Stimulated activated naive CD4-positive, alpha-beta T cell (primary cell): ENCODE results near the gene ZBTB20.
A peak's percentile ranks its signal among the peaks of the same experiment; 100 is the strongest.

Experiments used
- DNase-seq, 6 experiments: peaks; one replicate each; lab custom pipeline; 2025; lab: John Stamatoyannopoulos, UW

ZBTB20 gene

DNA sequence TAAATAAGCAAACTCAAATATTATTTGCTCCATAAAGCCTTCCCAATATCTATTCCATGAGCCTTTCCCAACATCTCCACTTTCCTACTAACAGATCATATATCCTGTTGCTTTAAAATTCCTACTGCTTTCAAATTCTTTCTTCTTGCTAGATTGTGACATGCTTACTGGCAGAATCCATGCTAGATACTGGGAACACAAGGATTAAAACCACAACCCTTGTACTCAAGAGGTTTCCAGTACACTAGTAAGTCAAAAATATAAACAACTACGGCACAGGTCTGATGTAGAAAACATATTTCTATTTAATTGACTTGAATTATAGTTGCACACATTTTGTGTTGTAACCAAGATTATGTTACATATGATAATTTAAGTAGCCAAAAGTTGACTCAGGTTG, 275.0 kb downstream of the ZBTB20 start:
- no peak for DNase-seq

DNA sequence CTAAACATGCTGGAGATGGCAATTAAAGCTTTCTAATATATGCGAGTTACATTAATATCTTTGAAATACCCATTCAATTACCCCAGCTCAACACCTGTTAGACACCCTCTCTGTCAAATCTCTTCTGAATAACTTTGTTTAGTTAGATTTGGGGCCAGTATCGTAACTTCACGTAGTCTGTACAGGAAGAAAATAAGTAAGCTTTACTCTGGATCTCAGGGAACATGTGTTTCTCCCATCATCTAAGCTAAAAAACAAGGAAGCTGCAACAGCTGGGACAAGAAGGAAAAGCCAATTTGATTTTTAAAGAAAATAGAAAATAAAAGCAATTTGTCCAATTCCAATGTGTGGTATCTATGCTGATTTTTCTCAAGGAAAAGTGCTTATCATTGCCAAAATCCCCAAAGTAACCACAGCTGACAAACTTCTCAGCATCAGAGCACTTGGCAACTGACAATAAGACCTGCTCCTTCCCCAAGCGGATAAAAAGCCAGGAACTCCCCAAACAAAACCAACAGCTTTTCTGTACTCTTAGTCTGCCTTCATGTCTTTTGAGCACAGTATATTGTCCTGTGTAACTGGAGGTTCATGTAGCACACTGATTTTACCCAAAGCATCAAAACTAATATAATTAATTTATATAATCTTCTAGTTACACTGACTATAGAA, 279.1 kb downstream of the ZBTB20 start:
- no peak for DNase-seq

DNA sequence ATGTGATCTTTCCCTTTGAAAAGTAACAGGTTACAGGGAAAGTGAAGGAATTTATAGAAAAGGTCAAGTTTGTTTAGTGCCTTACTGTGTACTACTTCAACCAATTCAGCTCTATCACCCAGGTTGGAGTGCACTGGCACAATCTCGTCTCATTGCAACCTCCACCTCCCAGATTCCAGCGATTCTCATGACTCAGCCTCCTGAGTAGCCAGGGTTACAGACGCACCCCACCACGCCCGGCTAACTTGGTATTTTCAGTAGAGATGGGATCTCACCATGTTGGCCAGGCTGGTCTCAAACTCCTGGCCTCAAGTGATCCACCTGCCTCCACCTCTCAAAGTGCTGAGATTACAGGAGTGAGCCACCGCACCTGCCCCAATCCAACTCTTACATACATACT, 279.7 kb downstream of the ZBTB20 start:
- no peak for DNase-seq

DNA sequence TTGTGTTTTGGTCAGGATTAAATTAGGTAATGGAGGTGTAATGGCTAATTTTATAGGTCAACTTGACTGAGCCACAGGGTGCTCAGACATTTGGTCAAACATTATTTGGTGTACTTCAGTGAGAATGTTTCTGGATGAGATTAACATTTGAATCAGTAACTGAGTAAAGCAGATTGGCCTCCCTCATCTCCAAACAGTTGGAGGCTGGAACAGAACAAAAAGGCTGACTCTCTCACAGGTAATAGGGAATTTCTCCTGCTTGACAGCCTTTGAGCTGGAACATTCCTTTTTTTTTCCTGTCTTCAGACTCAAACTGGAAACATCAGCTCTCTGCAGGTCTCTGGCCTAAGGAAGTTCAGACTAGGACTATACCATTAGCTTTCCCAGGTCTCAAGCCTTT, 280.7 kb downstream of the ZBTB20 start:
- DNase-seq, result no peak

DNA sequence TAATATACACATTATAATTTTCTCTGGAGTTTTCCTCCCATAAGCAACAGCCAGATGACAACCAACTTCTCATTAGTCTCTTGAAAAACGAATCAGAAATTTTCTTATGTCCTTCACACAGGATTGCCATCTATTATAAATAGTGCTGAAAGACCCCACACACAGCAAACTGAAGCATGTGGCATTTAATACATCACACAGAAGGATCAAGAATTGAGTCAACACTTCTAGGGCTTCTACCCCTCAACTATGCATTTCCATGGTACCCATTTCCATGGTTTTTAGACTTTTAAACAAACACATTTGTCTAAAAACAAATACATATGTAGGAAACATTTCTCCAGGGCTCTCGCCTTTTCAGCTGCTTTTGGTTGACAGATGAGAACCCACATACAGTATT, 282.1 kb downstream of the ZBTB20 start:
- no peak for DNase-seq

DNA sequence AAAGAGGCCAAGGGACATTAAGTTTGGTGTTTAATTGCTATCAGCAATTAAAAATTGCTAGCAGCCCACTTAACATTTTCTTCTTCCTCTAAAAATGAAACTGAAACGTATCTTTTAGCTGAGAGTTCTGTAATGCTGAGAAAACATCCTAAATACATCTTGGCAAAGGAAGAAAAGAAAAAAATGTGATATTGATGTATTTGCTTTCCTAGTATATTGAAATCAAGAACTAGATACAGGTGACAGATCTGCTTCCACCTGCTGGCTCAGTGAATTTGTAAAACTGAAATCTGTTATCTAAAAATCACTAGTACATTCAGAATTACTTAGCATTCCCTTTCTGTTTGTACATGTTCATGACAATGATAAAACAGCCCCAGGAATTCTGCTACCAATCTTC, 283.2 kb downstream of the ZBTB20 start:
- DNase-seq, result peak in 2 of 6 experiments; percentile 2 to 5

DNA sequence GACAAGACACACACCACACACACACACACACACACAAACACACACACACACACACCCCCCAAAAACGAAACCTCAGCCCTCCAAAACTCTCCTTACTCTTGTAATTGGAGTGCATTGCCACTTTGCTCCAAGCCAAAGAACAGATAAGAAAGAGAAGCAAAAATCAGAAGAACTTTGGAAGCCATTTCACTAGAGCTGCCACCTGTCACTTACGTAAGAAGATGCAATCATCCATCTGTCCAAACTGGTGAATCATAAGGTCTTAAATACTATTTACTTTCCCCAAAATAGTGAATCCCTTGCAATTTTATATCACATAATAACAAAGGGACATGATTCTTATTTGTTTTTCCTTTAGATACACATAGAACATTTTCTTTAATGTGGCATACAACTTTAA, 285.4 kb downstream of the ZBTB20 start:
- no peak for DNase-seq

DNA sequence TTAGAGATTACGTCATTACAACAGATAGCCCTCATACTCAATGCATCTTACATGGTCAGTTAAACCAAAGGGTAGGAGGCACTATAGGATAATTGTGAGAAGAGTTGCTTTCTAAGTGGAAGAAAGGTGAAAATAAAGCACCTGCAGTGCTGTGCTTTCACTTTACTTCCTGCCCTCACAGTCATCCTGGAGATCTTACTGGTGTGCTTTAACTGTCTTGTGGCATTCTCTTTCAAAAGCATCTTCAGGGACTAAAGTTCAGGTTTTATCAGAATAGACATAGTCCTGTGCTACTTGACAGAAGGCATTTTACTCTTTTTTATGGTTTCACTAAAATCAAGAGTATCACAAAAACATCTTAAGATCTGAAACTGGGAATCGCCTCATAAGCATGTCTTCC, 286.6 kb downstream of the ZBTB20 start:
- DNase-seq, result no peak

DNA sequence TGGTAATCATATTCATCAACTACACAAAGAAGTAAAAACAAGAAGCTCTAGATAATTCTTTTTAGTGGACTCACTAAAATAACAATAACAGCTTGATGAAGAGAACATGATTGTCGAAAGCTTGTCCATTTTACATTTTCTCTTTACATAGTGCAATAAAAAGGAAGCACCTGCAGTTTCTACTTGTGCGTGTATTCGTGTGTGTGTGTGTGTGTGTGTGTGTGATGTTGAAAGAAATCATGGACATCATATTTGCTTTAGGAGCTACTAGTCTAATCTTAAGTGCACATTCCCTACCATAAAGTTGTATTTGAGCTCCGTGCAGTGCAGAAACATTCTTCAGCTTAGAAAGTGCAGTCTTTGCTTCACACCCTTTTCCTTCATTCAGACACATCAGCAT, 288.8 kb downstream of the ZBTB20 start:
- DNase-seq, result no peak

DNA sequence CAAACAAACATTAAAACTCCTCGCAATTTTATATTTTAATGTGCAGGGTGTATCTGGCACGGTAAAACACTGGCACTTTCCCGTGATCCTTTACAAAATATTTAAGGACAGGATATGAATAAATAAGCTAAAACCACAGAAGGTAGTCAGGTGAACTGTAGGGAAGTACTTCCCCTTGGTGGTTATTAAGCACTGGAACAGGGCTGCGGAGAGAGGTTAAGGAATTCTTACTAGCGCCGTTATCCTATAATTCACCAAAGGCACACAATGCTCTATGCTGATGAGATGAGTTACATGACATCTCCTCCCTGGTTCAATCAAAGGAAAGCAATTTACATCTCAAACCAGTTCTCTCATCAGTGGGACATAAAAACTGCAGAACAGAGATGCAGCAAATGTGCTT, 289.8 kb downstream of the ZBTB20 start:
- no peak for DNase-seq

DNA sequence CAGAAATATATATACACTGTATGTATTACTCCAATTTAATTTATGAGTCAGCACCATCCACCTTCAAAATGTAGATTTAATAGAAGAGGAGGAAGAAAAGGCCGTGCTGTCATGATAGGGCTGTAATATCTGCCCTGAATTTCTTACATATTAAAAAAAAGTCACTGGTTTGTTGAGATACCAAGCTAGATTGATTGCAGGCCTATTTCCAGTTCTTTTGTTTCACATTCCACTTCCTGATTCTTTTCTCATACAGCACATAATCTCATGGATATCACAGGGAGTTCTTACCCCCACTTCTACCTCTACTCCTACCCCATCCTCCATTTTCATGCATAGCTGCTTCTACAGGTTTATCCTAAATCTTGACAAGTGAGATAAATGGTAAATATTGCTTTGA, 290.3 kb downstream of the ZBTB20 start:
- DNase-seq, result no peak

DNA sequence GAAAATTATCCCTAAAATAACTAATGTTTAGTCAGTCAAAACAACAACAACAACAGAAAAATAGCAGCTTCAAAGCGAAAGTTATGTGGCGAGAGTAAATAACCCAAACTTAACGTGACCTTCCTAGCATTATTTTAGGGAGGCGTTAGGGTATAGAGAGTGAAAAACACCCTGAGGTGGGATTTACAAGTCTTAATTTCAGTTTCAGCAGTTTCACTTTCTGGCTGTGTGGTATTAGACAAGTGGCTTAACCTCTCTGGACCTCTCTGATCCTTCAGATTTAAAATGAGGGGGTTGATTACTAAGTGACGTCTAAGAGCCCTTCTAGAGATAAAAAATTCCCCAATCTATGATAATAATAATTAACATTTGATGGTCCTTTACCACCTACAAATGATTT, 291.2 kb downstream of the ZBTB20 start:
- no peak for DNase-seq

DNA sequence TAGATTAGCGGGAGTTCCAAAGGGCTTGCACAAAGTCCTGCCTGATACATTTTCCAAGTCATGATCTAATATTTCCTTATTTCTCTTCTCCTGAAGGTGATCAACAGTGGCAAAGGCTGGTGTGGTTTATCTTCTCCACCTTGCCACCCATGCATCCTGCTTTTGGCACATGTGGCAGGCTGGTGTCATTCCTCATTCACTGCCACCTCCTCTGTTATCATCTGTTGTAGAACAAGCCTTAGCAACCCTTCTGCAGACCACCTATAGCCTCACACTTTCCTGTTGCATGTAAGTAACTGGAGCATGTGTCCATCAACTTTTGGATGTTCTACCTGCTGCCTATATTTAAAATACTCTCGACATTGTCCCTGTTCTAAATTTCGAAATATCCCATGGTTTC, 294.1 kb downstream of the ZBTB20 start:
- DNase-seq, result no peak

DNA sequence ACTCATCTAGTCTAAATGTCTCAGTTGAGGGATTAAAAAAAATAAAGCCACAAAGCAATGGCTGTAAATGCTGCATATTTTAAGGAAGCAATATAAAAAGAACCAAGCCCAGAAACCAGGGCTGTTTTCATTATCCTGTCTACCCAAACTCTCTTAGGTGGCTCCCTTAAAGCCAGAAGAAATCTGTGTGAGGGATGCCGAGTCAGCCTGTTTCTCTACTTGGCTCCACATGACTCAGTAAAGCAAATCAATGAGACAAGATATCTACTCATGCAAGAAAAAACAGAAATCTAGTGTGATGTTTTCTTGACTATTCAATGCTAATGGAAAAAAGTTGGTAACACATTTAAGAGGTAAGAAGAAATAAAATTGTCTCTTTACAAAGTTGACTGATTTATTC, 296.2 kb downstream of the ZBTB20 start:
- DNase-seq, result no peak

DNA sequence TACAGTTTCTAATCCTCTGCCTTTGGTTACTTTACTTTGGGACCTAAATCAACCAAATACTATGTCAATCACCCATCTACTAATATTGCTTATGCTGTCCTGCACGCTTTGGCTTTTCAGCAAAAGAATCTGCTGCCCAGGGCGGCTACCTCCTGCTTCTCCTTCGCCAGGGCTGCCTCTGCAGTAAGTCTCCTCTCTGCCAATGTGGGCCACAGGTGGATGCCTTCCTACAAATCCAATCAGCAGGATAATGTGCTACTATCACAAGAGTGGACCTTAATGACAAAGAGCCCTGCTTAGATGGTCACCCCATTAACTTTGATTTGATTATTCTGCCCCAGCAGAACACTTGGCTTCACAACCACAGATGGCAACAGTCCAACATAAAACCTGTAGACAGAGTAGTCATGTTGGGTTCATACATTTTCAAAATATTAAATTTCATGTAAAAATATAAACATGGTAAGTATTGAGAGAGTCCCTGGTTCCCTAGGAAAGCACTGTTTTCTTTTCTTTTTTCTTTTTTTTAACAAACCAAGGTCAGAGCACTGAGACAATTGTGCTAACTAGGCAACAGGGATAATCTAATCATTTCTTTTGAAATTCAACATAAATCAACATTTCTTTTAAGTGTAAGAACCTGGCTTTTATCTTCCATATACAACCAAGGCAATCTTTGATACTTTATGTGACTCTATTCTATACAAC, 298.3 kb downstream of the ZBTB20 start:
- DNase-seq, result no peak

DNA sequence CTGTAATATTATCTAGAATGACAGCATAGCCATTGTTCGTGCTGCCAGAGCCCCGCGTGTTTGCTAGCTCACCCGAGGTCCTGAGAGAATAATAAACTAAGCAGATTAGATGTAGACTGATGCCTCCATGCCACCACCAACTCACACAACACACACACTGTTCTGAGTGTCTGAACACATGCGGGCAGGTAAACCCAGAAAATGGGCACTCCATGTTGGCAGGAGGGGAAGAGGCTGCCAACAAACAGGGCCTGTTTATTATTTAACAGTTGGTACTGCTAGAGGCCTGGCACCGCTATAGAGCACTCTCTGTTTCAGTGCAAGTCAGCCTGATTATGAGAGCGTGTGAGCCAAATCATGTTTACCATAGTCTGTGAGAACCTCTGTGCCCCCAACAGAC, 299.0 kb downstream of the ZBTB20 start:
- DNase-seq, result no peak

DNA sequence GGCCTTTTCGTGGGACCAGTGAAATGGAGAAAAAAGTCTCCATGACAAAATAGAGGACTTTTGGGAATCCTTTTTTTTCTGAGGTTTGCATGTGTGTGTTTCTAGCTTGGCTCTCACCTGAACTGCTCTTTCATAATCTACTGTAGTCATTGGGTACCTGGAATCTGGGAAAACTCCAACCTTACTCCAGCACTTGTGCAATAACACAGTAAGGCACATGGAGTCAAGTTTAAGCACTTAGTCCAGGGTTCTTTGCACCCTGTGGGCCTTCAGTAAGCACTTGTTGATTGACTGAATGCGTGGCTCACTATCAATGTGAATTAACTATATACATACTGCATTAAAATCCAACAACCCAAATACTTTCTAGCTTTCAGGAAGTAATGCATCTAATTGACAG, 299.5 kb downstream of the ZBTB20 start:
- no peak for DNase-seq

DNA sequence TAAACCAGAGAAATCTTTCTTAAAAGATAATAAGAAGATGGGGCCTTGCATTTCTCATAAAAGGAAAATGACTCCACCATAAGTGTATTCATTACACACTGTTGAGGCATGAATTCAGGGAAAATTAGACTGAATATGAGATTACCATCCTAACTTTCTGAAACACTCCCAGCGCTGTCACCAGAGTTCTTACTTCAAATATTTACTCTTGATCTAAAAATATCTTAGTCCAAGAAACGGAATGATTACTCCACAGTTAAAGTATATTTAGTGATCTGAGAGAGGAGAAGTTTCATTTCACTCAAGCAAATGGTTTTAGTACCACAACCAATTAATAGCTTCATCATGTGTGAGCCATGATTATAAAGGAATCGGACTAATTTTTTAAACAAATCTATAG, 300.3 kb downstream of the ZBTB20 start:
- no peak for DNase-seq

DNA sequence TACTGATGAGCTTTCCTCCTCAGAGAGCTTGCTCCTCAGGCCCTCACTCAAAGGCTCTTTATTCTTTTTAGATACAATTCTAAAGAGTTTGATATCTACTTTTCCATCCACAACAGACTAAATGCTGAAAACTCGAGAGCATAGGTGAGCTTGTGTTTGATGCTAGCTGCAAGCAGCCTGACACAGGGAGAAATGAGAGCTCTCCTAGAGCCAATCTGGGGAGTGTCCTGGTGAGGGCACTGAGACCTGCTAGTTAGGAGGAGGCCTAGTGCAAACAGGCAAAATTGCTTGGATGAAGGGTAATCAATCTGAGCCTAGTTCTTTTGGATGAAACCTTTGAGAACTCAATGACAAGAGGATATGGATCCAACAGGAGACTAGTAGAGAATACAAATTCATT, 300.8 kb downstream of the ZBTB20 start:
- DNase-seq, result no peak

DNA sequence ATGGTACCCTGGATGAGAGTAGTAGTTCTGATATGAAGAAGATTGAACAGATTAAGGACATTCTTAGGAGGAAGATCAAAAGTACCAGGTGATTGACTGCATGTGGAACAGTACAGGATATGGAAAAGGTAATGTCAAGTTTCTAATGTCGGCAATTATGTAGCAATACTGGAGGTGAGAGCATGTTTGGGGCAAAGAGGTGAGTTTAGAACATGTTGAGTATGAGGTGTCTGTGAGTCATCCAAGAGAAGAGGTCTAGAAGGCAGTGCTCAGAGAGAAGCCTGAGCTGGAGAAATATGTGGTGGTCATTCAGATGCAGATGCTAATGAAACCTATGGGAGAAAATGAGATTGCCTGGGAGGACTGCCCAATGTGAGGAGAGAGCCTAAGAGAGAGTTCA, 305.6 kb downstream of the ZBTB20 start:
- no peak for DNase-seq

DNA sequence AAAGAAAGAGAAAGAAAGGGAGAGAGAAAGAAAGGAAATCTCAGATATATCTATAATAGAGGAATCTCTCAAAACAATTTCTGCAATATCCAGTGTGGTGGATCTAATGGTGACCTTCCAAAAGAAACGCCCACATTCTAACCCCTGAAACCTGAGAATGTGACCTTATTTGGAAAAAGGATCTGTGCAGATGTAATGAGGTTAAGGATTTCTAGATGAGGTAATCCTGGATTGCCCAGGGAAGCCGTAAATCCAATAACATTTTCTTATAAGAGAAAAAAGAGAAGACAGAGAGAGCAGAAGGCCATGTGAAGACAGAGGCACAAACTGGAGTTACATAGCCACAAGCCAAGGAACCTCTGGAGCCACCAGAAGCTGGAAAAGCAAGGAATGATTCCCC, 307.6 kb downstream of the ZBTB20 start:
- no peak for DNase-seq

DNA sequence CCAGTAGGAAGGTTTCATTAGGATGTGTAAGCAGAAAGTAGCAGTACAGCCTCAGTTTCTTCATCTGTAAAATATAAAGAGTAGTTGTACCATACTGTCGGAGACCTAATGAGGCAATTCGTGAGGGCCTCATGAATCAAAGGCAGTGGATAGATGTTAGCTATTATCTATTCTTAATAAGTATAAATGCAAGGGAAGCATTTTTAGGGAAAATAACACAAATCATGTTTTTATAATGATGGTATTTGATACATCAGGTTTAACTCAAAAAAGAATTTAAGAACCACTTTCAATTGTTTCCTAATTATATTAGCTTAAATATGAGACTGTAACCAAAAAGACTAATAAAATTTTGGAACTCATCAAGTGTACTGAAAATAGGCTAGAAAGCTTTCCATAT, 309.1 kb downstream of the ZBTB20 start:
- DNase-seq, result no peak

DNA sequence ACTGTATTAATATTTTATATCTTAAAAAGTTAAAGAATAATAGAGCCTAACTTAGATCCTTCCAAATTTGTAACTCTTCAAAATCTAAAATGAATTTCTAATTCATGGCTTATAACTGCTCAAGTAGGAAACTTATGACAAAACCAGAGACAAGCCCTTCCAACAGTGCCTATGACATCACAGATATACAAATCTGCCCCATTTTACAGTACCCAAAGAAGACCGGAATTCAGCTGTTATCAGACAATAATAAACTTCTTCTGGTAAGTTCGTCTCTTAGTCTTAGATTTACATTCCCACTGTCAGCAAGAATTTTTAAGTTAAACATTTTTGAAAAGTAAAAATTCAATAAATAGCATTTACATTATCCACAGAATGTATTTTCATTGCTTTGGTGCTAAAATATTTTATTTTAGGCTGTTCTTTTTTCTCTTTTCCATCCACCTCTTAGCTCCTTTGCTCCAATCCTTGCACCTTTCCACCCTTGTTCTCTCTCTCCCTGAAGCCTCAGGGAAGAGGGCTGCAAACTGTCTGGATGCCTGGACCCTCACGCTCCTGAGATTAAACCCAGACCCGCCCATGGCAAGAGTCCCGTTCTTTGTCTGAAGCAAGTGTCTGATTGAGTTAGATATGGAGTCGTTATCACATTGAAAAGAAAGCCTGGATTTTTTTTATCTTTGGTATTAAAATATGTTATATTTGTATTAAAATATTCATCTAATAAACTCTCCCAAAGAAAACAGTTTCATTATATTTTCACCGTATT, 312.7 kb downstream of the ZBTB20 start:
- no peak for DNase-seq
